Endodermal cell (in vitro differentiated cells): ENCODE results near the gene MADD. TPM values are rescaled to one million over a fixed set of nuclear protein-coding genes. Genes with fewer than 3 reads are reported as not detected.

Source experiments
- DNase-seq: peaks from one replicate; pipeline ENCODE4 v3.0.0-alpha.2; 2017
- H3K27ac ChIP-seq: 2 replicates; pipeline ENCODE4 v1.5.1; 2013; ENCODE audit warnings: mild to moderate bottlenecking, low read depth, low read length, moderate library complexity
- H3K27me3 ChIP-seq: 2 replicates; pipeline ENCODE4 v1.6.1; 2013; ENCODE audit warnings: mild to moderate bottlenecking, low read length, moderate library complexity; ENCODE audit not compliant: insufficient read depth, control insufficient read depth, poor library complexity, severe bottlenecking
- H3K36me3 ChIP-seq: 2 replicates; pipeline ENCODE4 v1.7.0; 2013; ENCODE audit warnings: mild to moderate bottlenecking, low read length, moderate library complexity; ENCODE audit not compliant: control insufficient read depth, insufficient read depth
- H3K4me1 ChIP-seq: one replicate; pipeline ENCODE4 v1.7.0; 2013; ENCODE audit warnings: low read length; ENCODE audit not compliant: control insufficient read depth, insufficient read depth
- H3K4me3 ChIP-seq: 2 replicates; pipeline ENCODE4 v1.5.1; 2013; ENCODE audit warnings: mild to moderate bottlenecking, low read length, moderate library complexity
- H3K9ac ChIP-seq: 2 replicates; pipeline ENCODE4 v1.6.1; 2013; ENCODE audit warnings: mild to moderate bottlenecking, low read length, moderate library complexity; ENCODE audit not compliant: poor library complexity, severe bottlenecking; ENCODE audit errors: extremely low read depth
- H3K9me3 ChIP-seq: 2 replicates; pipeline ENCODE4 v1.6.1; 2013; ENCODE audit warnings: mild to moderate bottlenecking, low read length, moderate library complexity; ENCODE audit not compliant: control insufficient read depth
- H3K27ac Mint-ChIP-seq: 2 replicates; pipeline ENCODE4 v1.8.0; 2020; ENCODE audit warnings: mixed read lengths
- H3K27me3 Mint-ChIP-seq: 2 replicates; pipeline ENCODE4 v1.8.0; 2021; ENCODE audit warnings: mild to moderate bottlenecking, mixed read lengths; ENCODE audit not compliant: insufficient read depth
- H3K36me3 Mint-ChIP-seq: 2 replicates; pipeline ENCODE4 v1.8.0; 2020; ENCODE audit warnings: low read depth, mixed read lengths
- H3K4me1 Mint-ChIP-seq: 2 replicates; pipeline ENCODE4 v1.8.0; 2020; ENCODE audit warnings: mixed read lengths
- H3K4me3 Mint-ChIP-seq: 2 replicates; pipeline ENCODE4 v1.8.0; 2020; ENCODE audit warnings: mild to moderate bottlenecking, moderate library complexity, mixed read lengths
- H3K9me3 Mint-ChIP-seq: 2 replicates; pipeline ENCODE4 v1.8.0; 2020; ENCODE audit warnings: mild to moderate bottlenecking, mixed read lengths
- WGBS, 2 experiments: methylation state at CpG; one replicate each; pipeline versions ENCODE4 v1.1.5 to v1.1.7; 2013; ENCODE audit warnings: missing lambda C conversion rate in 2 of 2, mixed read lengths in 1 of 2; ENCODE audit not compliant: insufficient coverage in 1 of 2, insufficient read length in 1 of 2; 5-methylcytosine and 5-hydroxymethylcytosine counted together
- total RNA-seq, 2 donors: library from RNA; stranded (reverse); fragmentation: NEBNext Ultra II Directional in 1 of 2; extraction: Animal tissue kit (Norgen Biotek cat#: 25700) in 1 of 2; gene quantifications; 2 replicates in 1 of 2; 3 replicates in 1 of 2; pipeline ENCODE4 v1.2.1, GENCODE V29; 2021
- TF ChIP-seq, protein P1 (sequence below): fragments of 200-600 bp; sonication (generic); conservative IDR thresholded peaks from 2 replicates; pipeline ENCODE4 v1.5.0; 2021; ENCODE audit warnings: antibody characterized with exemption, mild to moderate bottlenecking

MADD gene
- total RNA-seq, 2 donors from 2014 or later: 30.2 to 36.0 TPM

DNA sequence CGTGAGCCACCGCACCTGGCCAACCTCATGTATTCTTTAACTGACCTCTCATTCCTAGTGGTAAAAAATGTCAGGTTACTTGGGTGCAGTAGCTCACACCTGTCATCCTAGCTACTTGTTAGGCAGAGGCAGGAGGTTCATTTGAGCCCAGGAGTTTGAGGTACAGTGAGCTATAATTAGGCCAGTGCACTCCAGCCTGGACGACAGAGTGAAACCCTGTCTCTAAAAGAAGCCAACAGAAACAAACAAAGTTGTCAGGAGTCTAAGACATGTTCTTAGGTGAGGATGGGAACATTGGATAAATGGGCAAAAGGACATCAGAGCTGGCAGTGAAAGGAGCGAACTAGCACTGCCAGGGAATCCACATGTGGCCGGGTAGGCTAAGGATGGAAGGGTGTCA, 18.1 kb downstream of the MADD start:
- H3K27ac ChIP-seq: no peak overlapping the region
- no peaks in the 10 kb centered on the region for H3K9me3 Mint-ChIP-seq
- H3K9ac ChIP-seq: no peak overlapping the region
- H3K4me3 ChIP-seq: no peak overlapping the region
- H3K36me3 Mint-ChIP-seq: peaks cover 76% of the 10 kb centered on the region
- no peak for DNase-seq
- H3K4me3 Mint-ChIP-seq: no peak overlapping the region
- WGBS, 2 experiments: 91 to 93% methylated on average over 5 of the region's 5 CpGs
- no peak overlapping the region for H3K27ac Mint-ChIP-seq
- no peaks in the 10 kb centered on the region for H3K27me3 ChIP-seq
- no peaks in the 10 kb centered on the region for H3K27me3 Mint-ChIP-seq
- H3K4me1 ChIP-seq: peaks cover 3% of the 10 kb centered on the region
- H3K4me1 Mint-ChIP-seq: no peaks in the 10 kb centered on the region
- peaks cover 56% of the 10 kb centered on the region for H3K36me3 ChIP-seq
- TF ChIP-seq, protein P1, sequence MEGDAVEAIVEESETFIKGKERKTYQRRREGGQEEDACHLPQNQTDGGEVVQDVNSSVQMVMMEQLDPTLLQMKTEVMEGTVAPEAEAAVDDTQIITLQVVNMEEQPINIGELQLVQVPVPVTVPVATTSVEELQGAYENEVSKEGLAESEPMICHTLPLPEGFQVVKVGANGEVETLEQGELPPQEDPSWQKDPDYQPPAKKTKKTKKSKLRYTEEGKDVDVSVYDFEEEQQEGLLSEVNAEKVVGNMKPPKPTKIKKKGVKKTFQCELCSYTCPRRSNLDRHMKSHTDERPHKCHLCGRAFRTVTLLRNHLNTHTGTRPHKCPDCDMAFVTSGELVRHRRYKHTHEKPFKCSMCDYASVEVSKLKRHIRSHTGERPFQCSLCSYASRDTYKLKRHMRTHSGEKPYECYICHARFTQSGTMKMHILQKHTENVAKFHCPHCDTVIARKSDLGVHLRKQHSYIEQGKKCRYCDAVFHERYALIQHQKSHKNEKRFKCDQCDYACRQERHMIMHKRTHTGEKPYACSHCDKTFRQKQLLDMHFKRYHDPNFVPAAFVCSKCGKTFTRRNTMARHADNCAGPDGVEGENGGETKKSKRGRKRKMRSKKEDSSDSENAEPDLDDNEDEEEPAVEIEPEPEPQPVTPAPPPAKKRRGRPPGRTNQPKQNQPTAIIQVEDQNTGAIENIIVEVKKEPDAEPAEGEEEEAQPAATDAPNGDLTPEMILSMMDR: no peak
- no peaks in the 10 kb centered on the region for H3K9me3 ChIP-seq

DNA sequence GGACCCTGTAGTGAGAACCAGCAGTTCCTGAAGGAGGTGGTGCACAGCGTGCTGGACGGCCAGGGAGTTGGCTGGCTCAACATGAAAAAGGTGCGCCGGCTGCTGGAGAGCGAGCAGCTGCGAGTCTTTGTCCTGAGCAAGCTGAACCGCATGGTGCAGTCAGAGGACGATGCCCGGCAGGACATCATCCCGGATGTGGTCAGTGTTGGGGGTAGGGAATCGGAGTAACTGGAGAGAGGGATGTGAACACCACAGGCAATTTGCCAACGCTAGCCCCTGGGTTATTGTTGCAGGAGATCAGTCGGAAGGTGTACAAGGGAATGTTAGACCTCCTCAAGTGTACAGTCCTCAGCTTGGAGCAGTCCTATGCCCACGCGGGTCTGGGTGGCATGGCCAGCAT, 19.9 kb downstream of the MADD start:
- WGBS, 2 experiments: 95% methylated on average over 10 to 15 of the region's 15 CpGs
- TF ChIP-seq, protein P1: no peak
- Histone ChIP-seq H3K9ac (no peak overlapping the region), H3K27me3 (no peaks in the 10 kb centered on the region), H3K27ac (no peak overlapping the region), H3K4me3 (no peak overlapping the region), H3K4me1 (peaks cover 3% of the 10 kb centered on the region), H3K9me3 (no peaks in the 10 kb centered on the region), H3K36me3 (peaks cover 55% of the 10 kb centered on the region)
- Mint-ChIP-seq H3K4me3 (no peak overlapping the region), H3K36me3 (peaks cover 73% of the 10 kb centered on the region), H3K4me1 (no peaks in the 10 kb centered on the region), H3K27ac (no peak overlapping the region), H3K9me3 (no peaks in the 10 kb centered on the region), H3K27me3 (no peaks in the 10 kb centered on the region)
- DNase-seq: no peak

DNA sequence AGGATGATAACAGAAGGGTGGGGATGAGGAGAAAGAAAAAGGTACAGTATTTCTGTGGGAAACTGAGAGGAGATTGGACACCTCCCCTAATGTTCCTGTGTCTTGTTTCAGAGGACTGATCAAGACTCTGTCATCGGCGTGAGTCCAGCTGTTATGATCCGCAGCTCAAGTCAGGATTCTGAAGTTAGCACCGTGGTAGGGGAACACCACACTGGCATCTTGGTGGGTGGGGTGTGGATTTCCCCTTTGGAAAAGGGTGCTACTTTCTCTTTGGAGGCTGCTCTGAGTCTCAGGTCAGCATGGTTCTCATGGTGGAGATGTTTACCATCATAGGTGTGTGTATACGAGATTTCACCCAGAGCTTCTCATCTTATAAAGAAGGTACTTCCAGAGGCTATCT, 25.5 kb downstream of the MADD start:
- Mint-ChIP-seq H3K36me3 (peaks cover 75% of the 10 kb centered on the region), H3K27me3 (no peaks in the 10 kb centered on the region), H3K27ac (no peak overlapping the region), H3K4me3 (no peak overlapping the region), H3K4me1 (no peaks in the 10 kb centered on the region), H3K9me3 (no peaks in the 10 kb centered on the region)
- Histone ChIP-seq H3K27ac (no peak overlapping the region), H3K27me3 (no peaks in the 10 kb centered on the region), H3K9me3 (peaks cover 19% of the 10 kb centered on the region), H3K4me3 (no peak overlapping the region), H3K9ac (no peak overlapping the region), H3K36me3 (peaks cover 48% of the 10 kb centered on the region), H3K4me1 (no peaks in the 10 kb centered on the region)
- TF ChIP-seq, protein P1: no peak
- DNase-seq: no peak
- WGBS, 2 experiments: 92 to 100% methylated on average over 3 to 5 of the region's 5 CpGs
